Measurements from ENCODE around the gene MAK.

The MAK gene

DNA sequence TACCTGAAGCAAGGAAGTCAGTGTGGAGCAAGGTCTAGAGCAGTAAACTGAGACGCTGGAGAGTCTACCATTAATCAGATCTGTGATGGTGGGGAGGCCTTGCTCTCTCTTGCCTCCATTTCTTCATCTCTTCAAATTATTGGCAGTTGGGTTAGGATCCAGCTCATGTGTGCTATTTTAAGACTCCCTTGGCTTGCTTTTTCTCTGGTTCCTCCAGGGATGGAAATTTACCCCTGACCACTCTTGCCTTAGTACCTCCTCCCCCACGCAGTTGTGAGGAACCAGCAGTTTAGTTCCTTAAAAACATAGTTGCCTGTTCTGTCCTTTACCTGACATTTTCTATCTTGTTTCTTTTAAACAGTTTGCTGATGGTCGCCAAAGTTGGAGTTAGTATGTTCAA, 108.1 kb downstream of the MAK start:
- POLR2A ChIA-PET = no interaction called here
- TF ChIP-seq, protein P1, sequence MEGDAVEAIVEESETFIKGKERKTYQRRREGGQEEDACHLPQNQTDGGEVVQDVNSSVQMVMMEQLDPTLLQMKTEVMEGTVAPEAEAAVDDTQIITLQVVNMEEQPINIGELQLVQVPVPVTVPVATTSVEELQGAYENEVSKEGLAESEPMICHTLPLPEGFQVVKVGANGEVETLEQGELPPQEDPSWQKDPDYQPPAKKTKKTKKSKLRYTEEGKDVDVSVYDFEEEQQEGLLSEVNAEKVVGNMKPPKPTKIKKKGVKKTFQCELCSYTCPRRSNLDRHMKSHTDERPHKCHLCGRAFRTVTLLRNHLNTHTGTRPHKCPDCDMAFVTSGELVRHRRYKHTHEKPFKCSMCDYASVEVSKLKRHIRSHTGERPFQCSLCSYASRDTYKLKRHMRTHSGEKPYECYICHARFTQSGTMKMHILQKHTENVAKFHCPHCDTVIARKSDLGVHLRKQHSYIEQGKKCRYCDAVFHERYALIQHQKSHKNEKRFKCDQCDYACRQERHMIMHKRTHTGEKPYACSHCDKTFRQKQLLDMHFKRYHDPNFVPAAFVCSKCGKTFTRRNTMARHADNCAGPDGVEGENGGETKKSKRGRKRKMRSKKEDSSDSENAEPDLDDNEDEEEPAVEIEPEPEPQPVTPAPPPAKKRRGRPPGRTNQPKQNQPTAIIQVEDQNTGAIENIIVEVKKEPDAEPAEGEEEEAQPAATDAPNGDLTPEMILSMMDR (IDR thresholded peaks at IDR 0.05; ENCODE audit: insufficient read depth, low read length, missing control alignments) = no peak
- DNase-seq (ENCODE audit: low read depth, low spot score) = no peak
- no peak overlapping the region for H3K4me3 ChIP-seq (ENCODE audit: low read depth, low read length)
- CTCF ChIA-PET = interaction anchor here (1.5 kb wide), 1 partner anchor 18 kb away, joined by 5 read pairs; no protein-coding TSS in a partner anchor

DNA sequence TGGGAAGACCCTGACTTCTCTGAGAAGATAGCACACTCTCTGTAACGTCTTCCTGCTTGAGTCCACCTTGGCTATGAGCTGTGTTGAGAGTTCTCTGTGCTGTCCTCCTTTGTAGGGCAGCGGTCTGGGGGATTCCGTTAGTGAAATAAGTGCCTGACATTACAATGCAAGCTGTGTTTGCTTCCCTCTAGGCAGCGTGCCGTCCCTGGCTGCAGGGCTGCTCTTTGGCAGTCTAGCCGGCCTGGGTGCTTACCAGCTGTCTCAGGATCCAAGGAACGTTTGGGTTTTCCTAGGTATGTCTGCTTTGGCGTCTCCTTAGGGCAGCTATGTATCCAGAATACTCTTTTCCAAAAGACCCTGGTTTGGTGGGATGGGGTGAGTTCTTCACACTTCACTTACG, 112.6 kb downstream of the MAK start:
- POLR2A ChIA-PET = no interaction called here
- H3K4me3 ChIP-seq (ENCODE audit: low read depth, low read length) = no peak overlapping the region
- CTCF ChIA-PET = interaction anchor here (0.9 kb wide), 1 partner anchor 76 kb away, joined by 3 read pairs; no protein-coding TSS in a partner anchor
- DNase-seq (ENCODE audit: low read depth, low spot score) = no peak
- TF ChIP-seq, protein P1 (IDR thresholded peaks at IDR 0.05; ENCODE audit: insufficient read depth, low read length, missing control alignments) = no peak

DNA sequence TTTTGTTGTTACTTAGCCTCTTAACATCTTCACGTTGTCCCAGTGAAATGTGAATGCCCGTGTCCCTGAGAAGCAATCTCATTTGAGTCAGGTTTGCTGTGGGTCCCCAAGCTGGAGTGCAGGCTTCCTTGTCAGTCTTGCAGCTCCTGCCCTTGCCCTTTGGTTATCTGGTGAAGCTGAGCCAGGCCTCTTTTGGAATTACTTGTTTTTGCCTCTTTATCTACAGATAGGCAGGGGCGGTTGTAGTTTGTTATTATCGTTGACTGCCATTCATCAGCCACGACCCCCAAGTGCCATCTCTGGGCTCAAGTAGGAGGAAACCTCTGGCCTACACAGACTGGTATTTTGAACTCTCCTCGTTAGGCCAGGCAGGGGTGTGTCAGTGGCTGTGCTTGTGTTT, 113.3 kb downstream of the MAK start:
- ChIA-PET CTCF (no interaction called here), POLR2A (no interaction called here)
- no peak overlapping the region for H3K4me3 ChIP-seq (ENCODE audit: low read depth, low read length)
- no peak for DNase-seq (ENCODE audit: low read depth, low spot score)
- TF ChIP-seq, protein P1 (IDR thresholded peaks at IDR 0.05; ENCODE audit: insufficient read depth, low read length, missing control alignments) = no peak

DNA sequence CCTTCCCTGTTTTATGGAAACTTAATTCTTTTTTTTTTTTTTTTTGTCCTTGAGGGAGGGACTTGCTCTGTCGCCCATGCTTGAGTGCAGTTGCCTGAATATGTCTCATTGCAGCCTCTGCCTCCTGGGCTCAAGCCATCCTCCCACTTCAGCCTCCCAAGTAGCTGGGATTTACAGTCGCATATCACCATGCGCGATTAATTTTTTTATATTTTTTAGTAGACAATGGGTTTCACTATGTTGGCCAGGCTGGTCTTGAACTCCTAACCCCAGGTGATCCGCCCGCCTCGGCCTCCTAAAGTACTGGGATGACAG, 114.8 kb downstream of the MAK start:
- ChIA-PET POLR2A (interaction anchor here (1.7 kb wide), 1 partner anchor 10 kb away, joined by 7 read pairs; no protein-coding TSS in a partner anchor), CTCF (interaction anchor here (0.7 to 2.3 kb wide), 4 partner anchors 9 to 28 kb away, joined by 3 to 6 read pairs (median 4); partner anchors contain the start of gene PAK1IP1)
- no peak for DNase-seq (ENCODE audit: low read depth, low spot score)
- H3K4me3 ChIP-seq (ENCODE audit: low read depth, low read length) = peak overlapping the region; percentile 65
- TF ChIP-seq, protein P1 (IDR thresholded peaks at IDR 0.05; ENCODE audit: insufficient read depth, low read length, missing control alignments) = no peak

DNA sequence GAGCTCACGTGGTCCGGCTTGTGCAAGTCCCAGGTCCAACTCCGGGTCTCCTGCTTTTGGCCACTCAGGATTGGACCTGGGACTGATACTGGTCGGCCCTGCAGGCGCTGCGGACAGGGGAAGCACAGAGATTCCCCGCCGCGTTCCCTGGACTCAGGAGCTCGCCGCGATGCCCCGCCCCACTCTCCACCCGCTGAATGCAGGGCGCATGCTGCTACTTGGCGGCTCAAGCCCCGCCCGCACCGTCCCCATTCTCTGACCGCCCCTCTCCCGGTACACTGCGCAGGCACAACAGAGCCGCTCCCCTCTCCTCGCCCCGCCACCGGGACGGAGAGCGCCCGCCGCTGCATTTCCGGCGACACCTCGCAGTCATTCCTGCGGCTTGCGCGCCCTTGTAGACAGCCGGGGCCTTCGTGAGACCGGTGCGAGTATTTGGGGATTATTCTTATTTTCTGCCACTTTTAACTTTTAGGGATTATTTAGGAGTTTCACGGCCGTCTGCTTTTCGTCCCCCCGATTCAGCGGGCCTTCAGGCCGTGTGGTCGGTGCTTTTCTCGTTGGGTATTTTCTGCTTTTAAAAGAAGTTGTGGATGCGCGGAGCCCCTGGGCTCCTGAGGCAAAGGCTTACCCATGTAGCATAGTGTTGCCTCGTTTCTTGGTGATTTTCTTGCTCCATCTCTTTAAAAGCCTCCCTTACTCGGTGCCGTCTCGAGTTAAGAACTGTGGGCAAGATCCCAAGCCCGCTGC, 115.3 kb downstream of the MAK start, which contains the start of gene TMEM14C:
Gene TMEM14C (plus strand): TSS at position 251 of the 747 bp plus-strand sequence. CDS start 1,544 bp downstream, outside the sequence.
- TF ChIP-seq, protein P1 (IDR thresholded peaks at IDR 0.05; ENCODE audit: insufficient read depth, low read length, missing control alignments) = no peak
- DNase-seq (ENCODE audit: low read depth, low spot score) = peak; percentile 95

DNA sequence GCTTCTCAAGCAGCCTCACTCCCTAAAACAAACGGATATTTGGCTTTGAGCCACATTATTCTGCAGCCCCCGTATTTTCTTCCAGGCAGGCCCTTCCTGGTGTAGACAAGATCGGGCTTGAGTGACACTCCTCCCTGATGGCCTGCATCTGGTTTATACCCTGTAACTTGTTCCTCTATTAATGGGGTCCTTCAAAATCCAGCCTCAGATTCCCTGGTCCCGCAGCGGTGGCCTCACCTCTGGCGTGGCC, 115.8 kb downstream of the MAK start:
- POLR2A ChIA-PET = interaction anchor here (0.6 to 1.7 kb wide), 7 partner anchors 11 to 28 kb away, joined by 3 to 20 read pairs (median 3); partner anchors contain the start of genes C6orf52, PAK1IP1 and TMEM14B
- no peak for DNase-seq (ENCODE audit: low read depth, low spot score)
- TF ChIP-seq, protein P1 (IDR thresholded peaks at IDR 0.05; ENCODE audit: insufficient read depth, low read length, missing control alignments) = no peak
- H3K4me3 ChIP-seq (ENCODE audit: low read depth, low read length) = peak overlapping the region; percentile 65
- CTCF ChIA-PET = interaction anchor here (0.7 to 2.3 kb wide), 4 partner anchors 13 to 244 kb away, joined by 3 to 6 read pairs (median 4); no protein-coding TSS in a partner anchor

More for the DNA sequence above, 115.3 kb downstream of the MAK start, which contains the start of gene TMEM14C:
- ChIA-PET CTCF (interaction anchor here (0.7 to 2.3 kb wide), 4 partner anchors 12 to 244 kb away, joined by 3 to 6 read pairs (median 4); no protein-coding TSS in a partner anchor), POLR2A (interaction anchor here (0.6 to 1.7 kb wide), 7 partner anchors 10 to 28 kb away, joined by 3 to 20 read pairs (median 3); partner anchors contain the start of genes C6orf52, PAK1IP1 and TMEM14B)
- peak within 1 kb of the TSS; percentile 65 for H3K4me3 ChIP-seq (ENCODE audit: low read depth, low read length)
